Breast epithelium (tissue), 3 donors: ENCODE results near the gene GPN2.

Experiments
- CTCF ChIP-seq, 3 donors: fragments of 450-650 bp; IDR thresholded peaks; one replicate each; pipeline ENCODE4 v1.5.1; 2016 to 2017; ENCODE audit warnings: antibody characterized with exemption in 3 of 3, mild to moderate bottlenecking in 3 of 3, moderate library complexity in 3 of 3
- POLR2AphosphoS5 ChIP-seq, 3 donors: sonication (generic); formaldehyde crosslinking; IDR thresholded peaks; one replicate each; pipeline ENCODE4 v1.6.1; 2017; ENCODE audit warnings: antibody characterized with exemption in 3 of 3

DNA sequence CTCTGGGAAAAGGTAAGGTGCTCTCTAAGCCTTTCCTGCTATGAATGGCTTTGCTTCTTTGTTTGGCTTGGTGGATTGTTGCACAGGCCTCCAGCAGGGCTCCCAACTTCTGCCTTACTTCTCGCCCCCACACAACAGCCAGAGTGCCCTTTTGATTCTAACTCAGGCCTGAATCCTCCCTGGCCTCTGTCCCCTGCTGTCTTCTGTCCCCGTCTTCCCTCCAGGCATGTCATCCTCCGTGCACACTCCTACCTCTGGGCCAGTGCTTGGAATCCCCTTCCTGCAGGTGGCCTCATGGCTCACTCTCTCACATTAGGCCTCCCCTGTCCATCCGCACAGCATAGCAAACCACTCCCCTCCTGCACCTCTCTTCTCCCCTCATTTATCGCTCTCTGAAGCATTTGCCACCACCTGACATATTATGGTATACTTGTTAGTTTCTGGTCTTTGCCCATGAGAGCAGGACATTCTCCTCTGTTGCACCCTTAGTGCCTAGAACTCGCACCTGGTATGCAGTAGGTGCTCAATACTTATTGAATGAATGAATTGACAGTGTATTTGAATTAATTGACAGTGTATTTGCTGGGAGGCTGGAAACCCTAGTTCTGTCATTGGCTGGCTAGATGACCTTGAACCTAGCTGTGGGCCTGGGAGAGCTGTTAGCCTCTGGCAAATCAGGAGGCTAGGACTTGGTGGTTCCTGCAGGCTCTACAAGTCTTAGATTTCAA lies 60.7 kb downstream of the GPN2 start:
- TF ChIP-seq CTCF (IDR thresholded peaks at IDR 0.05): no peak
- no peak for TF ChIP-seq POLR2AphosphoS5 (IDR thresholded peaks at IDR 0.05)
